Suprapubic skin (tissue), 4 donors: ENCODE measurements around the gene TGFB1I1. TPM values are rescaled to one million over a fixed set of nuclear protein-coding genes. Genes with fewer than 3 reads are reported as not detected.

Experiments
- DNase-seq, 2 donors: peaks; one replicate each; pipeline ENCODE4 v3.0.0-alpha.2; 2019; ENCODE audit warnings: low spot score in 2 of 2
- H3K27ac ChIP-seq: fragments of 200-600 bp; sonication (generic); one replicate; pipeline ENCODE4 v1.5.1; 2019
- H3K27me3 ChIP-seq: fragments of 200-600 bp; sonication (generic); one replicate; pipeline ENCODE4 v1.5.1; 2019
- H3K36me3 ChIP-seq: fragments of 200-600 bp; sonication (generic); one replicate; pipeline ENCODE4 v1.5.1; 2019
- H3K4me1 ChIP-seq: fragments of 200-600 bp; sonication (generic); one replicate; pipeline ENCODE4 v1.5.1; 2019
- H3K4me3 ChIP-seq: fragments of 200-600 bp; sonication (generic); one replicate; pipeline ENCODE4 v1.5.1; 2019; ENCODE audit warnings: mild to moderate bottlenecking
- H3K9me3 ChIP-seq: fragments of 200-600 bp; sonication (generic); one replicate; pipeline ENCODE4 v1.5.1; 2019
- EP300 ChIP-seq: sonication (generic); formaldehyde crosslinking; IDR thresholded peaks from one replicate; pipeline ENCODE4 v1.6.1; 2017; ENCODE audit warnings: antibody characterized with exemption
- POLR2A ChIP-seq, 2 donors: fragments of 450-650 bp; IDR thresholded peaks; one replicate each; pipeline ENCODE4 v1.6.1; 2017; ENCODE audit warnings: antibody characterized with exemption in 2 of 2, mild to moderate bottlenecking in 2 of 2, moderate library complexity in 2 of 2
- POLR2AphosphoS5 ChIP-seq, 3 donors: sonication (generic); formaldehyde crosslinking; IDR thresholded peaks; one replicate each; pipeline ENCODE4 v1.6.1; 2017; ENCODE audit warnings: antibody characterized with exemption in 3 of 3
- WGBS: methylation state at CpG from one replicate; pipeline ENCODE4 v1.1.5; 2018; 5-methylcytosine and 5-hydroxymethylcytosine counted together
- total RNA-seq, 4 donors: library from RNA; depleted of rRNA; stranded (reverse); fragments of >200 nt; gene quantifications; one replicate each; pipeline ENCODE4 v1.1.0, GENCODE V29; 2016
- TF ChIP-seq, protein P1 (sequence below), 2 donors: fragments of 200-600 bp in 1 of 2; fragments of 450-650 bp in 1 of 2; sonication (generic) in 1 of 2; IDR thresholded peaks; one replicate each; pipeline ENCODE4 v1.5.1; 2016 to 2019; ENCODE audit warnings: antibody characterized with exemption in 2 of 2, mild to moderate bottlenecking in 1 of 2, moderate library complexity in 1 of 2

Gene TGFB1I1
- total RNA-seq, 4 donors from 2014 or later = 13.2 to 18.8 (median 14.6) TPM

DNA sequence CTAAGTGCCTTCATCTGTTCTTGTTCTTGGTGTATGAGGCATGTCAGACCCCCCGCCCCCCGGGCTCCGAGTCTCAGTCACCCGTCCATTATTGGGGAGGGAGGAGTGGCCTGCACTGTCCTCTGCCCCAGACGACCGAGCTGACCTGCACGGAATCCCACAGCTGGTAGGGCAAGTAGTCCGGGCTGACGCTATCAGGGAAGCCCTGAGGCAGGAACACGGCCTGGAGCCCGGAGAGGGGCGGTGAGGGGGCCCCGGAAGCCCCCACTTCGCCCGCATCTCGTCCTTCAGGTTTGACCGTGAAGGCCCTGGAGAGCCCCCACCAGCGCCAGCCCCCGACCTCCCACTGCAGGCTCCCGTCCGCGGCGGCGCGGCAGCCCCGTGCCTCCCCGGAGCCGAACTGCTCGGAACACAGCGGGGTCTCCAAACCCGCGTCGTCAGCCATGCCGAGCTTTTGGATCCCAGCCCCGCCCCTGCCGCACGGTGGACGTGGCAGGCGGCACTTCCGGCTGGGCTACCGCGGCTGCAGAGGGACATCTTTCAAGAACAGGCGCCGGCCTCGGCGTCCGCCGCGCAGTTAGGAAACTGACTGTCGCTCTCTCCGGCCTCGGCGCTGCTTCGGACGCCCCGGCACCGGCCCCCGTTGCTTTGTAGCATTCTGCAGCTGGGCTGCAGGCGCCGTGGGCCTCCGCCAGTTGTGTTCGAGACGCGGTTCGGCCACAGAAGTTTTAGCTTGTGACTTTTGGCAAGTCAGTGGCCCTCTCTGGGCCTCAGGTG lies 36.2 kb downstream of the TGFB1I1 start, which contains the start of gene RUSF1:
Gene RUSF1 (minus strand): TSS at position 463 of the 777 bp plus-strand sequence. CDS start 18 bp downstream, at position 445.
- peak; percentile 57 to 99 (median 78) for TF ChIP-seq POLR2AphosphoS5 (IDR thresholded peaks at IDR 0.05)
- TF ChIP-seq, protein P1, sequence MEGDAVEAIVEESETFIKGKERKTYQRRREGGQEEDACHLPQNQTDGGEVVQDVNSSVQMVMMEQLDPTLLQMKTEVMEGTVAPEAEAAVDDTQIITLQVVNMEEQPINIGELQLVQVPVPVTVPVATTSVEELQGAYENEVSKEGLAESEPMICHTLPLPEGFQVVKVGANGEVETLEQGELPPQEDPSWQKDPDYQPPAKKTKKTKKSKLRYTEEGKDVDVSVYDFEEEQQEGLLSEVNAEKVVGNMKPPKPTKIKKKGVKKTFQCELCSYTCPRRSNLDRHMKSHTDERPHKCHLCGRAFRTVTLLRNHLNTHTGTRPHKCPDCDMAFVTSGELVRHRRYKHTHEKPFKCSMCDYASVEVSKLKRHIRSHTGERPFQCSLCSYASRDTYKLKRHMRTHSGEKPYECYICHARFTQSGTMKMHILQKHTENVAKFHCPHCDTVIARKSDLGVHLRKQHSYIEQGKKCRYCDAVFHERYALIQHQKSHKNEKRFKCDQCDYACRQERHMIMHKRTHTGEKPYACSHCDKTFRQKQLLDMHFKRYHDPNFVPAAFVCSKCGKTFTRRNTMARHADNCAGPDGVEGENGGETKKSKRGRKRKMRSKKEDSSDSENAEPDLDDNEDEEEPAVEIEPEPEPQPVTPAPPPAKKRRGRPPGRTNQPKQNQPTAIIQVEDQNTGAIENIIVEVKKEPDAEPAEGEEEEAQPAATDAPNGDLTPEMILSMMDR (IDR thresholded peaks at IDR 0.05) = no peak
- TF ChIP-seq EP300 = no peak
- peak; percentile 73 to 93 for TF ChIP-seq POLR2A (IDR thresholded peaks at IDR 0.05)
- Histone ChIP-seq H3K36me3 (peaks cover 6% of the 10 kb centered on the region), H3K9me3 (no peaks in the 10 kb centered on the region), H3K27me3 (no peaks in the 10 kb centered on the region), H3K4me3 (peak within 1 kb of the TSS; percentile 78), H3K27ac (peak within 1 kb of the TSS; percentile 89), H3K4me1 (peaks cover 31% of the 10 kb centered on the region)
- DNase-seq = peak; percentile 93 to 95
- 0% methylated on average over 7 of the region's 65 CpGs for WGBS

DNA sequence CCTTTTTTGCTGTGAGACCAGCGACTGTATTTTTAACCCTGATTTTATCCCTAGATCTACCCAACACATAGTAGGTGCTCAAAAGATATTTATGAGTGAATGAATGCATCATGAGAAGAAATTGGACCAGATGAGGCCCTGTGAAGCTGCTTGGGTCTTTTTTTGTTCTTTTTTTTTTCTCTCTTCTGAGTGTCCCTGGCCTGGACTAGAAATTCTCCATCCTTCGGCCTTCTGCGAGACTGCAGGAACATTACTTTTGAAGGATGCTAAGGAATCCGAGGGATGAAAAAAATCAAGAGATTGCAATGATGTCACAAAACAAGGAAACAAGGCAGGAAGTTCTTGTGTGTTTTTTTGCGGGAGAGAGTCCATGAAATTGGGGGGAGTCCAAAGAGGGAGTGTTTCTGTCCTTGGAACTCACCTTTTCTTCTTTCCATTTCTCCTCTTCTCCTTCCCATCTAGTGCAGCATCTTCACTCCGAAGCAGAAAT lies 36.8 kb downstream of the TGFB1I1 start:
- WGBS = 10% methylated on average over 6 of the region's 6 CpGs
- no peak for DNase-seq
- H3K4me3 ChIP-seq = peak overlapping the region; percentile 78
- H3K27ac ChIP-seq = peak overlapping the region; percentile 89
- peaks cover 6% of the 10 kb centered on the region for H3K36me3 ChIP-seq
- H3K9me3 ChIP-seq = no peaks in the 10 kb centered on the region
- TF ChIP-seq POLR2A (IDR thresholded peaks at IDR 0.05) (no peak), POLR2AphosphoS5 (IDR thresholded peaks at IDR 0.05) (no peak), EP300 (no peak)
- TF ChIP-seq, protein P1 (IDR thresholded peaks at IDR 0.05) = no peak
- no peaks in the 10 kb centered on the region for H3K27me3 ChIP-seq
- peaks cover 31% of the 10 kb centered on the region for H3K4me1 ChIP-seq

DNA sequence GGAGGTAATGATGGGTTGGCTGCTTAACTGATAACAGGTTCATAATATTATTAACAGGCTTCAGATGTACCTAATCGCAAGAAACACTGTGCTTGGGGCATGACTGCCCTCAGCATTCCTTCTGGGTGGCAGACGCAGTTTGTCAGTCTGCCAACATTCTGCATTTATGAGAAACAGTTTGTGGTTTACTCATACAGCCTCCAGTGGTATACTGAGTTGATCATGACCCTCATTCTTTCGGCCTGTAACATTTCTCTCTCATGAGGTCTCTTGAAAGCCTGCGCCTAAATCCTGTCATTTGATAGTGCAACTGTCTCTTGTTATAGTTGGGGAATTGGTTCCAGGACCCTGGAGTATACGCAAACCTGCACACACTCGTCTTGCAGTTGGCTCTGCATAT lies 41.2 kb downstream of the TGFB1I1 start:
- no peak for DNase-seq
- H3K4me3 ChIP-seq = no peak overlapping the region
- no peak overlapping the region for H3K27ac ChIP-seq
- WGBS = 48% methylated on average over 6 of the region's 6 CpGs
- H3K9me3 ChIP-seq = no peaks in the 10 kb centered on the region
- TF ChIP-seq, protein P1 (IDR thresholded peaks at IDR 0.05) = no peak
- TF ChIP-seq EP300 = no peak
- TF ChIP-seq POLR2A (IDR thresholded peaks at IDR 0.05) = no peak
- TF ChIP-seq POLR2AphosphoS5 (IDR thresholded peaks at IDR 0.05) = no peak
- no peaks in the 10 kb centered on the region for H3K36me3 ChIP-seq
- no peaks in the 10 kb centered on the region for H3K27me3 ChIP-seq
- H3K4me1 ChIP-seq = peaks cover 11% of the 10 kb centered on the region

DNA sequence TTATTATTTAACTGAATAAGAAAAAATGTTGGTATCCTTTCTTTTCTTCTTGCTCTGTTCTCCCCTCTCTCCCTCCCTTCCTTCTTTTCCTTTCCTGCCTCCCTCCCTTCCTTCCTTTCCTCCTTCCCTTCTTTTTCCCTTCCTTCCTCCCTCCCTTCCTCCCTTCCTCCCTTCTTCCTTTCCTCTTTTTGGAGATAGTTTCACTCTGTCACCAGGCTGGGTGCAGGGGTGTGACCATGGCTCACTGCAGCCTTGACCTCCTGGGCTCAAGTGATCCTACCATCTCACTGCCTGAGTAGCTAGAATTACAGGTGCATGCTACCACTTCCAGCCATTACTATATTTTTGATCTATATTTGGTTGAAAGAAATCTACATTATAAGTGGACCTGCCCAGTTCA lies 41.9 kb downstream of the TGFB1I1 start:
- no peak overlapping the region for H3K4me3 ChIP-seq

More for the DNA sequence above, 41.9 kb downstream of the TGFB1I1 start:
- no peaks in the 10 kb centered on the region for H3K36me3 ChIP-seq
- TF ChIP-seq, protein P1 (IDR thresholded peaks at IDR 0.05) = no peak
- TF ChIP-seq EP300 = no peak
- TF ChIP-seq POLR2A (IDR thresholded peaks at IDR 0.05) = no peak
- no peak for TF ChIP-seq POLR2AphosphoS5 (IDR thresholded peaks at IDR 0.05)
- H3K27ac ChIP-seq = no peak overlapping the region
- H3K9me3 ChIP-seq = no peaks in the 10 kb centered on the region
- no peaks in the 10 kb centered on the region for H3K27me3 ChIP-seq
- no peak for DNase-seq
- H3K4me1 ChIP-seq = peaks cover 9% of the 10 kb centered on the region
